ENCODE data around the gene SUMO4.

Gene SUMO4

GRCh38 chr6:149431905-149432775, 32.1 kb downstream of the SUMO4 start:
- DNase-seq (ENCODE audit: low read depth) = peak; percentile 91
- TF ChIP-seq CTCF (conservative IDR thresholded peaks at IDR 0.05; ENCODE audit: low read length) = peak; percentile 91
- peak overlapping the region; percentile 18 for H3K4me3 ChIP-seq (ENCODE audit: low read length)

- TF ChIP-seq CTCF (conservative IDR thresholded peaks at IDR 0.05; ENCODE audit: low read length) = no peak
- DNase-seq (ENCODE audit: low read depth) = no peak
Observed at GRCh38 chr6:149433405-149433804, 33.3 kb downstream of the SUMO4 start.

GRCh38 chr6:149433881-149434280, 33.8 kb downstream of the SUMO4 start:
- H3K4me3 ChIP-seq (ENCODE audit: low read length) = no peak overlapping the region
- no peak for TF ChIP-seq CTCF (conservative IDR thresholded peaks at IDR 0.05; ENCODE audit: low read length)
- peak; percentile 78 for DNase-seq (ENCODE audit: low read depth)

More at GRCh38 chr6:149433405-149433804, 33.3 kb downstream of the SUMO4 start:
- H3K4me3 ChIP-seq (ENCODE audit: low read length) = no peak overlapping the region

GRCh38 chr6:149435919-149436586, 36.0 kb downstream of the SUMO4 start:
- DNase-seq (ENCODE audit: low read depth) = no peak
- no peak overlapping the region for H3K4me3 ChIP-seq (ENCODE audit: low read length)
- no peak for TF ChIP-seq CTCF (conservative IDR thresholded peaks at IDR 0.05; ENCODE audit: low read length)

GRCh38 chr6:149436647-149437046, 36.6 kb downstream of the SUMO4 start:
- no peak overlapping the region for H3K4me3 ChIP-seq (ENCODE audit: low read length)
- DNase-seq (ENCODE audit: low read depth) = no peak
- no peak for TF ChIP-seq CTCF (conservative IDR thresholded peaks at IDR 0.05; ENCODE audit: low read length)

GRCh38 chr6:149437212-149437611, 37.1 kb downstream of the SUMO4 start:
- TF ChIP-seq CTCF (conservative IDR thresholded peaks at IDR 0.05; ENCODE audit: low read length) = no peak
- DNase-seq (ENCODE audit: low read depth) = no peak
- no peak overlapping the region for H3K4me3 ChIP-seq (ENCODE audit: low read length)

- TF ChIP-seq CTCF (conservative IDR thresholded peaks at IDR 0.05; ENCODE audit: low read length) = no peak
- H3K4me3 ChIP-seq (ENCODE audit: low read length) = no peak overlapping the region
- DNase-seq (ENCODE audit: low read depth) = no peak
Observed at GRCh38 chr6:149438855-149439254, 38.8 kb downstream of the SUMO4 start.
